Endodermal cell (in vitro differentiated cells): ENCODE measurements around the gene FAM9C. TPM values are rescaled to one million over a fixed set of nuclear protein-coding genes. Genes with fewer than 3 reads are reported as not detected.

Experiments
- DNase-seq: peaks from one replicate; pipeline ENCODE4 v3.0.0-alpha.2; 2017
- H3K27ac ChIP-seq: 2 replicates; pipeline ENCODE4 v1.5.1; 2013; ENCODE audit warnings: mild to moderate bottlenecking, low read depth, low read length, moderate library complexity
- H3K27me3 ChIP-seq: 2 replicates; pipeline ENCODE4 v1.6.1; 2013; ENCODE audit warnings: mild to moderate bottlenecking, low read length, moderate library complexity; ENCODE audit not compliant: insufficient read depth, control insufficient read depth, poor library complexity, severe bottlenecking
- H3K36me3 ChIP-seq: 2 replicates; pipeline ENCODE4 v1.7.0; 2013; ENCODE audit warnings: mild to moderate bottlenecking, low read length, moderate library complexity; ENCODE audit not compliant: control insufficient read depth, insufficient read depth
- H3K4me1 ChIP-seq: one replicate; pipeline ENCODE4 v1.7.0; 2013; ENCODE audit warnings: low read length; ENCODE audit not compliant: control insufficient read depth, insufficient read depth
- H3K4me3 ChIP-seq: 2 replicates; pipeline ENCODE4 v1.5.1; 2013; ENCODE audit warnings: mild to moderate bottlenecking, low read length, moderate library complexity
- H3K9ac ChIP-seq: 2 replicates; pipeline ENCODE4 v1.6.1; 2013; ENCODE audit warnings: mild to moderate bottlenecking, low read length, moderate library complexity; ENCODE audit not compliant: poor library complexity, severe bottlenecking; ENCODE audit errors: extremely low read depth
- H3K9me3 ChIP-seq: 2 replicates; pipeline ENCODE4 v1.6.1; 2013; ENCODE audit warnings: mild to moderate bottlenecking, low read length, moderate library complexity; ENCODE audit not compliant: control insufficient read depth
- H3K27ac Mint-ChIP-seq: 2 replicates; pipeline ENCODE4 v1.8.0; 2020; ENCODE audit warnings: mixed read lengths
- H3K27me3 Mint-ChIP-seq: 2 replicates; pipeline ENCODE4 v1.8.0; 2021; ENCODE audit warnings: mild to moderate bottlenecking, mixed read lengths; ENCODE audit not compliant: insufficient read depth
- H3K36me3 Mint-ChIP-seq: 2 replicates; pipeline ENCODE4 v1.8.0; 2020; ENCODE audit warnings: low read depth, mixed read lengths
- H3K4me1 Mint-ChIP-seq: 2 replicates; pipeline ENCODE4 v1.8.0; 2020; ENCODE audit warnings: mixed read lengths
- H3K4me3 Mint-ChIP-seq: 2 replicates; pipeline ENCODE4 v1.8.0; 2020; ENCODE audit warnings: mild to moderate bottlenecking, moderate library complexity, mixed read lengths
- H3K9me3 Mint-ChIP-seq: 2 replicates; pipeline ENCODE4 v1.8.0; 2020; ENCODE audit warnings: mild to moderate bottlenecking, mixed read lengths
- CTCF ChIP-seq: fragments of 200-600 bp; sonication (generic); conservative IDR thresholded peaks from 2 replicates; pipeline ENCODE4 v1.5.0; 2021; ENCODE audit warnings: antibody characterized with exemption, mild to moderate bottlenecking
- WGBS, 2 experiments: methylation state at CpG; one replicate each; pipeline versions ENCODE4 v1.1.5 to v1.1.7; 2013; ENCODE audit warnings: missing lambda C conversion rate in 2 of 2, mixed read lengths in 1 of 2; ENCODE audit not compliant: insufficient coverage in 1 of 2, insufficient read length in 1 of 2; 5-methylcytosine and 5-hydroxymethylcytosine counted together
- total RNA-seq, 2 donors: library from RNA; stranded (reverse); fragmentation: NEBNext Ultra II Directional in 1 of 2; extraction: Animal tissue kit (Norgen Biotek cat#: 25700) in 1 of 2; gene quantifications; 2 replicates in 1 of 2; 3 replicates in 1 of 2; pipeline ENCODE4 v1.2.1, GENCODE V29; 2021

FAM9C gene
- total RNA-seq, 2 donors from 2014 or later = not detected

GRCh38 chrX:13024986-13025385 lies 19.4 kb downstream of the FAM9C start:
- H3K27me3 ChIP-seq = no peaks in the 10 kb centered on the region
- no peaks in the 10 kb centered on the region for H3K4me1 ChIP-seq
- H3K27ac ChIP-seq = no peak overlapping the region
- no peak for TF ChIP-seq CTCF
- DNase-seq = no peak
- H3K9me3 ChIP-seq = no peaks in the 10 kb centered on the region
- no peaks in the 10 kb centered on the region for H3K27me3 Mint-ChIP-seq
- WGBS, 2 experiments = 100% methylated on average over 2 to 3 of the region's 3 CpGs
- H3K36me3 Mint-ChIP-seq = no peaks in the 10 kb centered on the region
- no peak overlapping the region for H3K4me3 ChIP-seq
- no peak overlapping the region for H3K27ac Mint-ChIP-seq
- H3K4me1 Mint-ChIP-seq = peaks cover 23% of the 10 kb centered on the region
- no peak overlapping the region for H3K9ac ChIP-seq
- peaks cover 44% of the 10 kb centered on the region for H3K9me3 Mint-ChIP-seq
- no peak overlapping the region for H3K4me3 Mint-ChIP-seq
- H3K36me3 ChIP-seq = no peaks in the 10 kb centered on the region

- peaks cover 42% of the 10 kb centered on the region for H3K9me3 Mint-ChIP-seq
- H3K27me3 Mint-ChIP-seq = no peaks in the 10 kb centered on the region
- no peak overlapping the region for H3K4me3 Mint-ChIP-seq
- H3K27ac ChIP-seq = no peak overlapping the region
- DNase-seq = no peak
- H3K27ac Mint-ChIP-seq = no peak overlapping the region
- peaks cover 15% of the 10 kb centered on the region for H3K4me1 Mint-ChIP-seq
- H3K4me3 ChIP-seq = no peak overlapping the region
- H3K9ac ChIP-seq = no peak overlapping the region
- H3K36me3 ChIP-seq = no peaks in the 10 kb centered on the region
- TF ChIP-seq CTCF = no peak
- 80 to 94% methylated on average over 2 to 4 of the region's 4 CpGs for WGBS, 2 experiments
- H3K27me3 ChIP-seq = no peaks in the 10 kb centered on the region
- H3K9me3 ChIP-seq = no peaks in the 10 kb centered on the region
- H3K4me1 ChIP-seq = no peaks in the 10 kb centered on the region
- H3K36me3 Mint-ChIP-seq = no peaks in the 10 kb centered on the region
Measured at GRCh38 chrX:13023979-13024378, 20.4 kb downstream of the FAM9C start.

- Histone ChIP-seq H3K27me3 (no peaks in the 10 kb centered on the region), H3K4me1 (no peaks in the 10 kb centered on the region), H3K9me3 (no peaks in the 10 kb centered on the region), H3K9ac (no peak overlapping the region), H3K4me3 (no peak overlapping the region), H3K27ac (no peak overlapping the region), H3K36me3 (no peaks in the 10 kb centered on the region)
- peaks cover 14% of the 10 kb centered on the region for H3K4me1 Mint-ChIP-seq
- no peaks in the 10 kb centered on the region for H3K36me3 Mint-ChIP-seq
- no peak overlapping the region for H3K27ac Mint-ChIP-seq
- 94% methylated on average over 3 of the region's 3 CpGs; no CpG with 5 or more reads in 1 of the 2 experiments for WGBS, 2 experiments
- no peak for TF ChIP-seq CTCF
- no peaks in the 10 kb centered on the region for H3K27me3 Mint-ChIP-seq
- no peak overlapping the region for H3K4me3 Mint-ChIP-seq
- H3K9me3 Mint-ChIP-seq = peaks cover 43% of the 10 kb centered on the region
- no peak for DNase-seq
Measured at GRCh38 chrX:13023567-13023966, 20.9 kb downstream of the FAM9C start.
